IMR-90 (cell line): Measurements from ENCODE around the gene BHLHA9. TPM values are rescaled to one million over a fixed set of nuclear protein-coding genes. Genes with fewer than 3 reads are reported as not detected.

ENCODE experiments used
- ATAC-seq: fragments of 200-7000 bp; cut with Tn5 transposase; 2 replicates; pipeline ENCODE4 v1.9.1; 2020; ENCODE audit warnings: low read depth, mild to moderate bottlenecking, moderate library complexity
- BruUV-seq: library from RNA; stranded (reverse); fragments of 400-500 nt; replicated peaks from 2 replicates; lab custom pipeline; 2021; lab: Mats Ljungman, UMichigan
- CTCF ChIA-PET: fragments of 300-600 bp; formaldehyde crosslinking; extraction: SDS; loops from one replicate; lab custom pipeline; 2021; ENCODE audit warnings: antibody characterized with exemption; lab: Yijun Ruan, JAX
- POLR2A ChIA-PET: fragments of 300-600 bp; sonication (Branson Sonifier 250); formaldehyde crosslinking; loops from one replicate; lab custom pipeline; 2022; ENCODE audit warnings: antibody characterized with exemption; ENCODE audit not compliant: unreplicated experiment; lab: Charles Lee
- DNase-seq: peaks from one replicate; pipeline ENCODE4 v3.0.0; 2013
- H2AFZ ChIP-seq: replicated peaks from 2 replicates; pipeline ENCODE3; 2013; ENCODE audit warnings: low read length, mild to moderate bottlenecking; ENCODE audit not compliant: poor library complexity
- H2AK5ac ChIP-seq: 2 replicates; pipeline ENCODE4 v1.6.1; 2013; ENCODE audit warnings: low read depth, low read length, inconsistent platforms
- H2AK9ac ChIP-seq: replicated peaks from 2 replicates; pipeline ENCODE3; 2013; ENCODE audit warnings: mild to moderate bottlenecking, low read depth, low read length, moderate library complexity; ENCODE audit not compliant: poor library complexity
- H2BK120ac ChIP-seq: 2 replicates; pipeline ENCODE4 v1.6.1; 2013; ENCODE audit warnings: low read depth, low read length, inconsistent platforms
- H2BK15ac ChIP-seq: 3 replicates; pipeline ENCODE4 v1.6.1; 2013; ENCODE audit warnings: low read depth, low read length, inconsistent platforms
- H2BK20ac ChIP-seq: 2 replicates; pipeline ENCODE4 v1.6.1; 2013; ENCODE audit warnings: low read depth, mild to moderate bottlenecking, inconsistent platforms, low read length, moderate library complexity
- H2BK5ac ChIP-seq: 2 replicates; pipeline ENCODE4 v1.6.1; 2013; ENCODE audit warnings: mild to moderate bottlenecking, low read depth, low read length, inconsistent platforms; ENCODE audit not compliant: poor library complexity, severe bottlenecking
- H3K14ac ChIP-seq: replicated peaks from 2 replicates; pipeline ENCODE4 v1.6.1; 2013; ENCODE audit warnings: low read depth, low read length, inconsistent platforms
- H3K18ac ChIP-seq: 2 replicates; pipeline ENCODE4 v1.6.1; 2013; ENCODE audit warnings: low read depth, low read length, control low read depth
- H3K23ac ChIP-seq: 2 replicates; pipeline ENCODE4 v1.6.1; 2013; ENCODE audit warnings: low read depth, low read length, inconsistent platforms
- H3K27ac ChIP-seq: 2 replicates; pipeline ENCODE4 v1.5.1; 2013; ENCODE audit warnings: mild to moderate bottlenecking, control low read depth, low read length; ENCODE audit not compliant: insufficient read depth
- H3K27me3 ChIP-seq: 2 replicates; pipeline ENCODE4 v1.6.1; 2013; ENCODE audit warnings: low read length; ENCODE audit not compliant: control insufficient read depth, insufficient read depth
- H3K36me3 ChIP-seq: 2 replicates; pipeline ENCODE4 v1.6.1; 2013; ENCODE audit warnings: low read length, mixed read lengths; ENCODE audit not compliant: control insufficient read depth, insufficient read depth
- H3K4ac ChIP-seq: 2 replicates; pipeline ENCODE4 v1.6.1; 2013; ENCODE audit warnings: low read depth, low read length, inconsistent platforms
- H3K4me1 ChIP-seq: 2 replicates; pipeline ENCODE4 v1.6.1; 2013; ENCODE audit warnings: low read length, mixed read lengths; ENCODE audit not compliant: control insufficient read depth, insufficient read depth
- H3K4me2 ChIP-seq: 2 replicates; pipeline ENCODE4 v1.6.1; 2013; ENCODE audit warnings: low read depth, mild to moderate bottlenecking, control low read depth, low read length, moderate library complexity
- H3K4me3 ChIP-seq: 2 replicates; pipeline ENCODE4 v1.5.1; 2013; ENCODE audit warnings: low read depth, mild to moderate bottlenecking, control low read depth, low read length, moderate library complexity; ENCODE audit not compliant: insufficient read depth
- H3K56ac ChIP-seq: 2 replicates; pipeline ENCODE4 v1.6.1; 2013; ENCODE audit warnings: low read length, inconsistent platforms; ENCODE audit not compliant: insufficient read depth; ENCODE audit errors: extremely low read depth
- H3K79me1 ChIP-seq, 2 experiments: 2 replicates each; pipeline ENCODE4 v1.6.1; 2013; ENCODE audit warnings: low read length in 2 of 2, inconsistent platforms in 1 of 2, low read depth in 1 of 2
- H3K9ac ChIP-seq: 2 replicates; pipeline ENCODE4 v1.6.1; 2013; ENCODE audit warnings: low read depth, low read length, control low read depth
- H3K9me1 ChIP-seq: 2 replicates; pipeline ENCODE4 v1.6.1; 2013; ENCODE audit warnings: low read length, inconsistent platforms; ENCODE audit not compliant: insufficient read depth
- H3K9me3 ChIP-seq: 2 replicates; pipeline ENCODE4 v1.6.1; 2013; ENCODE audit warnings: low read length; ENCODE audit not compliant: control insufficient read depth, insufficient read depth
- H4K20me1 ChIP-seq: 2 replicates; pipeline ENCODE4 v1.6.1; 2013; ENCODE audit warnings: low read length, inconsistent platforms; ENCODE audit not compliant: insufficient read depth
- H4K5ac ChIP-seq: 2 replicates; pipeline ENCODE4 v1.6.1; 2013; ENCODE audit warnings: mild to moderate bottlenecking, low read depth, low read length, control low read depth
- H4K8ac ChIP-seq, 2 experiments: 2 replicates each; pipeline ENCODE4 v1.6.1; 2013; ENCODE audit warnings: low read depth in 2 of 2, low read length in 2 of 2, control low read depth in 1 of 2, inconsistent platforms in 1 of 2
- H4K91ac ChIP-seq: 2 replicates; pipeline ENCODE4 v1.6.1; 2013; ENCODE audit warnings: low read depth, low read length, inconsistent platforms; ENCODE audit not compliant: insufficient read depth
- BHLHE40 ChIP-seq: fragments of 150-350 bp; IDR thresholded peaks from 2 replicates; pipeline ENCODE4 v1.6.1; 2016; ENCODE audit warnings: mild to moderate bottlenecking, low read depth, low read length
- CEBPB ChIP-seq: IDR thresholded peaks from 2 replicates; pipeline ENCODE4 v1.6.1; 2012; ENCODE audit warnings: low read depth, low read length, improper control_type of control experiment
- CHD1 ChIP-seq: IDR thresholded peaks from 2 replicates; pipeline ENCODE4 v1.6.1; 2012; ENCODE audit warnings: low read depth, low read length, improper control_type of control experiment
- FOS ChIP-seq: fragments of 150-350 bp; IDR thresholded peaks from 2 replicates; pipeline ENCODE4 v1.6.1; 2016; ENCODE audit warnings: low read depth, low read length
- MAFK ChIP-seq: IDR thresholded peaks from 2 replicates; pipeline ENCODE4 v1.6.1; 2012; ENCODE audit warnings: low read depth, low read length, improper control_type of control experiment
- MAZ ChIP-seq: IDR thresholded peaks from 2 replicates; pipeline ENCODE4 v1.6.1; 2012; ENCODE audit warnings: low read depth, mild to moderate bottlenecking, low read length, improper control_type of control experiment, moderate library complexity, borderline replicate concordance
- MXI1 ChIP-seq: IDR thresholded peaks from 2 replicates; pipeline ENCODE4 v1.6.1; 2012; ENCODE audit warnings: low read depth, mild to moderate bottlenecking, low read length, moderate library complexity, borderline replicate concordance
- NFE2L2 ChIP-seq: fragments of 150-350 bp; IDR thresholded peaks from 2 replicates; pipeline ENCODE4 v1.6.1; 2016; ENCODE audit warnings: low read depth, mild to moderate bottlenecking, low read length
- POLR2A ChIP-seq: IDR thresholded peaks from 2 replicates; pipeline ENCODE4 v1.6.1; 2012; ENCODE audit warnings: mild to moderate bottlenecking, low read depth, low read length
- RAD21 ChIP-seq: IDR thresholded peaks from 2 replicates; pipeline ENCODE4 v1.6.1; 2012; ENCODE audit warnings: low read length, improper control_type of control experiment
- RCOR1 ChIP-seq: IDR thresholded peaks from 2 replicates; pipeline ENCODE4 v1.6.1; 2012; ENCODE audit warnings: mild to moderate bottlenecking, low read length, improper control_type of control experiment; ENCODE audit not compliant: insufficient replicate concordance
- RFX5 ChIP-seq: IDR thresholded peaks from 2 replicates; pipeline ENCODE4 v1.8.0; 2012; ENCODE audit warnings: low read depth, mild to moderate bottlenecking, low read length, moderate library complexity
- SMC3 ChIP-seq: fragments of 150-350 bp; IDR thresholded peaks from 2 replicates; pipeline ENCODE4 v1.6.1; 2016; ENCODE audit warnings: low read depth, mild to moderate bottlenecking, antibody characterized with exemption, low read length, moderate library complexity
- WGBS, 2 experiments: methylation state at CpG; one replicate each; pipeline versions ENCODE4 v1.1.5 to v1.1.7; 2013; ENCODE audit warnings: missing lambda C conversion rate in 2 of 2; ENCODE audit not compliant: insufficient read length in 1 of 2; ENCODE audit errors: extremely low coverage in 2 of 2; 5-methylcytosine and 5-hydroxymethylcytosine counted together
- dilution Hi-C: fragments of 300-500 bp; cut with HindIII; formaldehyde crosslinking; loops from one replicate; pipeline ENCODE4 v1.14.3; 2018; ENCODE audit warnings: low sequenced_read_pairs; ENCODE audit not compliant: unreplicated experiment
- in situ Hi-C: fragments of 300-500 bp; cut with MboI; formaldehyde crosslinking; loops from 3 replicates; pipeline ENCODE4 v1.14.3; 2019; ENCODE audit warnings: low sequenced_read_pairs, inconsistent platforms, mixed read lengths
- intact Hi-C: fragments of 100-400 bp; cut with micrococcal nuclease; formaldehyde crosslinking; loops from 2 replicates; pipeline ENCODE4 v1.10.0; 2022
- polyA plus RNA-seq, 3 experiments: library from polyadenylated mRNA; depleted of rRNA; stranded (reverse); fragments of >200 nt; gene quantifications; 2 replicates each; pipeline ENCODE4 v1.2.3, GENCODE V29; 2012; ENCODE audit warnings: low replicate concordance in 1 of 3
- total RNA-seq: library from RNA; depleted of rRNA; stranded (reverse); fragments of >200 nt; gene quantifications from 2 replicates; pipeline ENCODE4 v1.2.3, GENCODE V29; 2012
- TF ChIP-seq, protein P1 (sequence below): conservative IDR thresholded peaks from 2 replicates; pipeline ENCODE4 v1.5.1; 2012; ENCODE audit warnings: mild to moderate bottlenecking, low read depth, low read length, improper control_type of control experiment
- TF ChIP-seq, protein P2 (sequence below): fragments of 150-350 bp; IDR thresholded peaks from 2 replicates; pipeline ENCODE4 v1.6.1; 2017; ENCODE audit warnings: mild to moderate bottlenecking, antibody characterized with exemption, low read length, low read depth
- TF ChIP-seq, protein P3 (sequence below): fragments of 150-350 bp; IDR thresholded peaks from 2 replicates; pipeline ENCODE4 v1.6.1; 2016; ENCODE audit warnings: low read depth, mild to moderate bottlenecking, low read length, moderate library complexity, borderline replicate concordance

The BHLHA9 gene
- total and polyA plus RNA-seq, 2 of the 4 experiments (the other 2 are of a cell fraction): not detected

DNA sequence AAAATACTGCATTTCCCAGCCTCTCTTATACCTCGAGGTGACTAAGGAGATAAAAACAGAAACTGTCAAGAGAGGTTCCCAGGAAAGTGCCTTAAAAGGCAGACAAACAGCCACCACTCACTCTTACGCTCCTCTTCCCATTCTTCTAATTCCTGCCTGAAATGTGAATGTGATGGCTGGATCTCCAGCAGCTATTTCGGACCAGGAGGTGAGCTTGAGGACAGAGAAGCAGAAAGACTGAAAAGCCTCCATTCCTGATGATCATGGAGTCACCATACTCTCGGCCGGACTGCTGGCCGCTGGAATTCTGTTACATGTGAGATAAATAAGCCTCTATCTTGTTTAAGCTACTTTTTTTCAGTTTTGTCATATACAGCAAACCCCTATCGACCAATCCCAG lies 49.0 kb upstream of the BHLHA9 start:
- Histone ChIP-seq H3K9me3 (peaks cover 6% of the 10 kb centered on the region), H2BK5ac (no peak overlapping the region), H3K9me1 (no peaks in the 10 kb centered on the region), H3K4ac (no peak overlapping the region), H2BK20ac (no peak overlapping the region), H2AK9ac (no peak overlapping the region), H3K4me1 (no peaks in the 10 kb centered on the region), H3K14ac (no peak overlapping the region), H3K18ac (no peak overlapping the region), H4K91ac (no peak overlapping the region), H3K4me3 (no peak overlapping the region), H3K9ac (no peak overlapping the region), H3K56ac (no peak overlapping the region), H2BK15ac (no peak overlapping the region), H3K23ac (no peak overlapping the region), H4K5ac (no peak overlapping the region), H3K27ac (no peak overlapping the region), H2BK120ac (no peak overlapping the region), H3K79me1 (no peaks in the 10 kb centered on the region), H3K4me2 (no peak overlapping the region), H2AFZ (no peak overlapping the region), H3K27me3 (peaks cover 64% of the 10 kb centered on the region), H3K36me3 (no peaks in the 10 kb centered on the region), H4K20me1 (no peaks in the 10 kb centered on the region), H4K8ac (no peak overlapping the region), H2AK5ac (no peak overlapping the region)
- TF ChIP-seq RAD21: no peak
- TF ChIP-seq, protein P1, sequence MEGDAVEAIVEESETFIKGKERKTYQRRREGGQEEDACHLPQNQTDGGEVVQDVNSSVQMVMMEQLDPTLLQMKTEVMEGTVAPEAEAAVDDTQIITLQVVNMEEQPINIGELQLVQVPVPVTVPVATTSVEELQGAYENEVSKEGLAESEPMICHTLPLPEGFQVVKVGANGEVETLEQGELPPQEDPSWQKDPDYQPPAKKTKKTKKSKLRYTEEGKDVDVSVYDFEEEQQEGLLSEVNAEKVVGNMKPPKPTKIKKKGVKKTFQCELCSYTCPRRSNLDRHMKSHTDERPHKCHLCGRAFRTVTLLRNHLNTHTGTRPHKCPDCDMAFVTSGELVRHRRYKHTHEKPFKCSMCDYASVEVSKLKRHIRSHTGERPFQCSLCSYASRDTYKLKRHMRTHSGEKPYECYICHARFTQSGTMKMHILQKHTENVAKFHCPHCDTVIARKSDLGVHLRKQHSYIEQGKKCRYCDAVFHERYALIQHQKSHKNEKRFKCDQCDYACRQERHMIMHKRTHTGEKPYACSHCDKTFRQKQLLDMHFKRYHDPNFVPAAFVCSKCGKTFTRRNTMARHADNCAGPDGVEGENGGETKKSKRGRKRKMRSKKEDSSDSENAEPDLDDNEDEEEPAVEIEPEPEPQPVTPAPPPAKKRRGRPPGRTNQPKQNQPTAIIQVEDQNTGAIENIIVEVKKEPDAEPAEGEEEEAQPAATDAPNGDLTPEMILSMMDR: no peak
- no peak for TF ChIP-seq SMC3
- TF ChIP-seq CHD1: no peak
- TF ChIP-seq RCOR1: no peak
- TF ChIP-seq MAZ: no peak
- TF ChIP-seq MAFK: no peak
- TF ChIP-seq BHLHE40: no peak
- TF ChIP-seq RFX5: no peak
- TF ChIP-seq, protein P2, sequence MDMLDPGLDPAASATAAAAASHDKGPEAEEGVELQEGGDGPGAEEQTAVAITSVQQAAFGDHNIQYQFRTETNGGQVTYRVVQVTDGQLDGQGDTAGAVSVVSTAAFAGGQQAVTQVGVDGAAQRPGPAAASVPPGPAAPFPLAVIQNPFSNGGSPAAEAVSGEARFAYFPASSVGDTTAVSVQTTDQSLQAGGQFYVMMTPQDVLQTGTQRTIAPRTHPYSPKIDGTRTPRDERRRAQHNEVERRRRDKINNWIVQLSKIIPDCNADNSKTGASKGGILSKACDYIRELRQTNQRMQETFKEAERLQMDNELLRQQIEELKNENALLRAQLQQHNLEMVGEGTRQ: no peak
- no peak for TF ChIP-seq FOS
- no peak for TF ChIP-seq CEBPB
- TF ChIP-seq, protein P3, sequence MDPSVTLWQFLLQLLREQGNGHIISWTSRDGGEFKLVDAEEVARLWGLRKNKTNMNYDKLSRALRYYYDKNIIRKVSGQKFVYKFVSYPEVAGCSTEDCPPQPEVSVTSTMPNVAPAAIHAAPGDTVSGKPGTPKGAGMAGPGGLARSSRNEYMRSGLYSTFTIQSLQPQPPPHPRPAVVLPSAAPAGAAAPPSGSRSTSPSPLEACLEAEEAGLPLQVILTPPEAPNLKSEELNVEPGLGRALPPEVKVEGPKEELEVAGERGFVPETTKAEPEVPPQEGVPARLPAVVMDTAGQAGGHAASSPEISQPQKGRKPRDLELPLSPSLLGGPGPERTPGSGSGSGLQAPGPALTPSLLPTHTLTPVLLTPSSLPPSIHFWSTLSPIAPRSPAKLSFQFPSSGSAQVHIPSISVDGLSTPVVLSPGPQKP: no peak
- TF ChIP-seq NFE2L2: no peak
- TF ChIP-seq POLR2A: no peak
- TF ChIP-seq MXI1: no peak
- no CpG with 5 or more reads among the region's 7 CpGs for WGBS, 2 experiments
- dilution Hi-C loops: no loop called here
- intact Hi-C loops: no loop called here
- ChIA-PET CTCF (no interaction called here), POLR2A (no interaction called here)
- no TSS peak for BruUV-seq
- DNase-seq (no peak), ATAC-seq (no peak)
- in situ Hi-C loops: no loop called here
